LNCAP (cell line): ENCODE results near the gene GSN.

Experiments used
- TF ChIP-seq, protein P1 (sequence below): fragments of 450-650 bp; IDR thresholded peaks from 2 replicates; pipeline ENCODE4 v1.5.1; 2017; ENCODE audit warnings: mild to moderate bottlenecking

The GSN gene

DNA sequence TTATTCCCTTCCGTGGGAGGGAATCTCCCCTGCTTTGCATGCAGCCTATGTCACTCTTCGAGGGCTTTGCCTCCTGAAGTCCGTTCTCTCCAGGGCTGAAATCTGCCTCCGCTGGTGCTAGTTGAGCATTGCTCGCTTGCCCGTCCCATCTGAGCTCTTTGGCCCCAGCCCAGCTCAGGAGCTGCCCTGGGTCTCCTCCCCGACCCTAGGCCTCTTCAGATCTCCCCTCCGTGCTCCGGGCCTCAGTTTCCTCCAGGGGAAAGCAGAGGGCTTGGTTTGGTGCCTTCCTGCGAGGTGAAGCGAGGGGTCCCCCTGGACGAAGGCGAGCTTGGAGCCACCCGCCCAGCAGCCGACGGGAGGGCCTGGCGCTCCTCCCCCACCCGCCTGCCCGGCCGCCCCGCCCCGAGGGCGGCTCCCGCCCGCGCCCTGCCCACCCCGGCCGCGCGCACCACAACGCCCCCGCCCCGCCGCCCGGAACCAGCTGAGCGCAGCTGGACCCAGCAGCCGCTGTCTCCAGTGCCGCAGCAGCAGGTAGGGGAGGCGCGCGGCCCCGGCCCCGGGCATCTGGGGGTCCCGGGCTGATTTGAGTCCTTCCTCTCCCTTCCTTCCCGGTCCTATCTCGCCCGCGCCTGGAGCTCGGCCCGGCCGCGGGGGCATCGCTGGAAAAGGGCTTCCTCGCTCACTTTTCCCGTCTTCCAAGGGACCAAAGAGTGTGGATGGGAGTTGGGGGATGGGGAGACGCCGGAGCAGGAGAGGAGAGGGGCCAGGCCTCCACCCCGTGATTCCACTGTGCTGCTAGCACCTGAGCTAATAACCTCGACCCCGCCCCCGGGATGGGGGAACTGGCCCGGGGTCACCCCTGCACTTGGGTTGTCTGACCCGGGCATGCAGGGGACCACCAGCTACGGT is at the start of gene GSN:
GSN (plus strand) TSS at position 474 of the 909 bp plus-strand sequence. CDS start 33,810 bp downstream, outside the sequence.
- TF ChIP-seq, protein P1, sequence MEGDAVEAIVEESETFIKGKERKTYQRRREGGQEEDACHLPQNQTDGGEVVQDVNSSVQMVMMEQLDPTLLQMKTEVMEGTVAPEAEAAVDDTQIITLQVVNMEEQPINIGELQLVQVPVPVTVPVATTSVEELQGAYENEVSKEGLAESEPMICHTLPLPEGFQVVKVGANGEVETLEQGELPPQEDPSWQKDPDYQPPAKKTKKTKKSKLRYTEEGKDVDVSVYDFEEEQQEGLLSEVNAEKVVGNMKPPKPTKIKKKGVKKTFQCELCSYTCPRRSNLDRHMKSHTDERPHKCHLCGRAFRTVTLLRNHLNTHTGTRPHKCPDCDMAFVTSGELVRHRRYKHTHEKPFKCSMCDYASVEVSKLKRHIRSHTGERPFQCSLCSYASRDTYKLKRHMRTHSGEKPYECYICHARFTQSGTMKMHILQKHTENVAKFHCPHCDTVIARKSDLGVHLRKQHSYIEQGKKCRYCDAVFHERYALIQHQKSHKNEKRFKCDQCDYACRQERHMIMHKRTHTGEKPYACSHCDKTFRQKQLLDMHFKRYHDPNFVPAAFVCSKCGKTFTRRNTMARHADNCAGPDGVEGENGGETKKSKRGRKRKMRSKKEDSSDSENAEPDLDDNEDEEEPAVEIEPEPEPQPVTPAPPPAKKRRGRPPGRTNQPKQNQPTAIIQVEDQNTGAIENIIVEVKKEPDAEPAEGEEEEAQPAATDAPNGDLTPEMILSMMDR = no peak

DNA sequence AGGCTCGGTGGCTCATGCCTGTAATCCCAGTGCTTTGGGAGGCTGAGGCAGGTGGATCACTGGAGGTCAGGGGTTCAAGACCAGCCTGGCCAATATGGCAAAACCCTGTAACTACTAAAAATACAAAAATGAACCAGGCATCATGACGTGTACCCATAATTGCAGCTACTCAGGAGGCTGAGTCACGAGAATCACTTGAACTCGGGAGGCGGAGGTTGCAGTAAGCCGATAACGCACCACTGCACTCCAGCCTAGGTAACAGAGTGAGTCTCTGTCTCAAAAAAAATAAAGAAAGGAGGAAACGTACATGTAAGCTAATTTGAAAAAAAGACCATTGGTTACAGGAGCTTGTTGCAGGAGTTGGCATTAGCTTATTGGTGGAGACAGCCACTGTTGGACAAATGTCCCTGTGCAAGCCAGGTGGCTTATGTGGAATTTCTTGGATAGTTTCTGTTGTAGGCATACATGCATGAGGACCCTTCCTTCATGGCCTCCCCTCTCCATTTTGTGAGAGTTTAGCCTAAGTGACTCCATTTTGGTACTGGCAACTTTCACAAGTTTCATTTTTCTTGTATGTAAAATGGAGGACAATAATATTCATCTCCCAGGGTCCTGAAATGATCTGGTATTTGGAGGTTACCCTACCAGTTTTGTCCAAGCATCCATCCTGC is 49.5 kb upstream of the GSN start:
- TF ChIP-seq, protein P1 = no peak

DNA sequence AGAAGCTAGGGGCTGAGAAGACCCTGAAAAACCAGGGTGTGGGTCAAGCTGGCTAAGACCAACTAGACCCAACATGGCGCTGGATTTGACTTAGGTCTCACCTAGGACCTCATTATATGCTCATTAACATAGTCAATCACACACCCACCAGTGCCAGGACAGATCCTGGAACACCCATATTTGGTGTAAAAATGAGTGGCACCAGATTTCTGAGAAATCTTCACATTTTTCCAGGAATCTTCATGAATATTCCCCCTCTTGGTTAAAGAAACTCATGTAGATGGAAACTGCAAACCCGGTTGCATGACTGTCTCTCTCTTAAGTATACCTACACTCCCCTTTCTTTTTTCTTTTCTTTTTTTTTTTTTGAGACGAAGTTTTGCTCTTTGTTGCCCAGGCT is 48.4 kb upstream of the GSN start:
- TF ChIP-seq, protein P1 = no peak

DNA sequence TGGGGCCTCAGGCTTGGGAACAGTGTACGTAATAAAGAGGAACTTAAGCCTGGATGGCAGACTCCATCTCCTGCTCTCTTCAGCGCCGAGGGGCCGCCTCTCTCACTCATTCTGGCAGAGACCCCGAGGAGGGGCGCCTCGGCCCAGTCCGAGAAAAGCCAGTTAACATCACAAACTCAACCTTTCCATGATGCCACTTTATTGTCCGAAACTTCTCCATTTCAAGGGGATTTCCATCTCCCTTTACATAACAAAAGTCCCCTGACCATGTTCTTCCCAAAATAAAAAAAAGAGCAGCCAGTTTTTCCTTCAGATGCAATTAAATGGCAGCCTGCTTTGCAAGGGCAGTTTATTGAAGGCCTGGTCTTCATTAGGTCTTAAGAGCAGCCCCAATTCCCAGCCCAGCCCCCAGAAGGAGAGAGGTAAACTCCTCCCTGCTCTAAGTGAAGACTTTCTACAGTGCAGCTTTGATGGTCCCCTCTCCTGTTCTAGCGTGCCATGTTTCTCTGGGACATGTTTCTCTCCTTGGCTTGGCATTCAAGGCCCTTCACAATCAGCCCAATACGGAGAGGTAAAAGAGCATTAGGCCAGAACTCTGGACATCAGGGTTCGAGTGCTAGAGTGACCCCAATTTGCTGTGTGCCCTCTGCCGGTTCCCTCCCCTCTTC is 46.8 kb upstream of the GSN start:
- TF ChIP-seq, protein P1 = no peak

DNA sequence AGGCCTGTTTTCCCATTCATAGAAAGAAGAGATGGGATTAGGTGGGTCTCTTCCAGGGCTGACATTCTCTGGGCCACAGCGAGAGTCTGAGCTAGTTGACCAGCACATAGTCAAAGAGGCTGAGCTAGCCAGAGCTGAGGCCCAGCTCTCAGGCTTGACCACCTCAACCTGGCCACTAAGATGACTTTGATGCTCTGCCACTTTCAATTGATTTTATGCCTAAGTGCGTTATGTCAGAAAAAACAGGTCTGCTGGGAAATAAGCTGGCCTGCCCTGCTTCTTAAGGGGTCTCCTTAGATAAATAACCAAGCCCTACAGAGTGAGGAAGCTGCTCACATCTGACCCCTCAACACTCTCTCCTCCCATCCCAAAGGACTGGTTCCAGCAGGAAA is 46.3 kb upstream of the GSN start:
- TF ChIP-seq, protein P1 = no peak

DNA sequence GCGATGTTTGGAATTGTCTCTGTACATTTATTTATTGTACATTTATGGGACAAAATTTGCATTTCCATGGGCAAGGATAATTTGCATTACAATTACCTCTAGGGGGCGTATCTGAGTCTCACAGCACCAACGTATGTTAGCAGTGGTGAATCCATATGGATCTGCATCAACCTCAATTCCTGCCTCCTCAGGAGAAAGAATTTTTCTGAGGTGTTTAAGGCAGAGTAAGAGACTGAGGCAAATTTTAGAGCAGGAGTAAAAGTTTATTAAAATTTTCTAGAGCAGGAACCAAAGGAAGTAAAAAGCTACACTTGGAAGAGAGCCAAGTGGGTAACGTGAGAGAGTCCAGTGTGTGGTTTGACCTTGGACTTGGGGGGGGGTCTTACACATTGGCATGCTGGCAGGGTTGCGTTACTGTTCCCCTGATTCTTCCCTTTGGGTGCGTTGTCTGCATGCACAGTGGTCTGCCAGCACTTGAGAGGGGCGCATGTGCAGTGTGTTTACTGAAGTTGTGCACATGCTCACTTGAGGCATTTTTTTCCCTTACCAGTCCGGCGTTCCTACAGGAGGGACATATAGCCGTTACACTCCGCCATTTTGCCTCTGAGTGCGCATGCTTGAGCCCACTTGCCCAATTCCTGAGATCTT is 45.3 kb upstream of the GSN start:
- TF ChIP-seq, protein P1 = peak; percentile 84

DNA sequence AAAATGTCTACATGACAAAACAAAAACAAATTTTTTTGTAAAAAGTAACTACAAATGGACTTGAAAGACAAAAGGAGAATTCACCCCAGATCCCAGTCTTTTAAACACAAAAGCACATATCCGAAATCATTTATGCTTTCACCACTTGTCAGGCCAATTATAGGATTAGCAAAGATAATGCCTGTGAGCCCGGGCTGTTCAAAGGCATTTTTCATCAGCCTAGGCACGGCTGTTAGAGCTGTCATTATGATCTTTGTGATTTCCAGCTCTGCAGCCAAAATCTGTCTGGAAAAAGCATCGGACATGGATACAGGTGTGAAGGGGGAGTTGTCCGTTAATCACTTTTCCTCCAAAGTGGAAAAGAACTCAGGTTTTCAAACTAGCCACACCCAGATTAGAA is 42.7 kb upstream of the GSN start:
- TF ChIP-seq, protein P1 = no peak
